ENCODE results near the gene FMNL2. TPM values are rescaled to one million over a fixed set of nuclear protein-coding genes. Genes with fewer than 3 reads are reported as not detected.

The FMNL2 gene
- total and polyA plus RNA-seq, 2 experiments from 2014 or later: 16.5 to 45.4 TPM

DNA sequence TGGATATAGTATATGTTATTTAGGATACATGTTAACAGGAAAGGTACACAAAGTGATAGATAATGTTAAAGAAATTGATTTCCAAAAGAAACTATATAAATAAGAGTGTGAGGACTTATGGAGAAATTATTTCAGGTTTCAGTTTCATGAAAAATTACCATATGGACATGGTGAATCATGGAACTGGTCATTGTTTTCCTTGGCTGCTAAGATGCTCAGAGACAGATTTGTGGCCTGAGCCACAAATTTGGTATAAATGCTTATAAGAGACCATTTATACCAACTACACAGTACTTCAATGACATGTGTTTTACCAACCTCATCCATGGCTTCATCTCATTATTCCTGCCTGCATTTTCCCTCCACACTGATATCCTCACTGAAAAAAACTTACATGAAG, 188.1 kb downstream of the FMNL2 start (continued):
- TF ChIP-seq, protein P1, sequence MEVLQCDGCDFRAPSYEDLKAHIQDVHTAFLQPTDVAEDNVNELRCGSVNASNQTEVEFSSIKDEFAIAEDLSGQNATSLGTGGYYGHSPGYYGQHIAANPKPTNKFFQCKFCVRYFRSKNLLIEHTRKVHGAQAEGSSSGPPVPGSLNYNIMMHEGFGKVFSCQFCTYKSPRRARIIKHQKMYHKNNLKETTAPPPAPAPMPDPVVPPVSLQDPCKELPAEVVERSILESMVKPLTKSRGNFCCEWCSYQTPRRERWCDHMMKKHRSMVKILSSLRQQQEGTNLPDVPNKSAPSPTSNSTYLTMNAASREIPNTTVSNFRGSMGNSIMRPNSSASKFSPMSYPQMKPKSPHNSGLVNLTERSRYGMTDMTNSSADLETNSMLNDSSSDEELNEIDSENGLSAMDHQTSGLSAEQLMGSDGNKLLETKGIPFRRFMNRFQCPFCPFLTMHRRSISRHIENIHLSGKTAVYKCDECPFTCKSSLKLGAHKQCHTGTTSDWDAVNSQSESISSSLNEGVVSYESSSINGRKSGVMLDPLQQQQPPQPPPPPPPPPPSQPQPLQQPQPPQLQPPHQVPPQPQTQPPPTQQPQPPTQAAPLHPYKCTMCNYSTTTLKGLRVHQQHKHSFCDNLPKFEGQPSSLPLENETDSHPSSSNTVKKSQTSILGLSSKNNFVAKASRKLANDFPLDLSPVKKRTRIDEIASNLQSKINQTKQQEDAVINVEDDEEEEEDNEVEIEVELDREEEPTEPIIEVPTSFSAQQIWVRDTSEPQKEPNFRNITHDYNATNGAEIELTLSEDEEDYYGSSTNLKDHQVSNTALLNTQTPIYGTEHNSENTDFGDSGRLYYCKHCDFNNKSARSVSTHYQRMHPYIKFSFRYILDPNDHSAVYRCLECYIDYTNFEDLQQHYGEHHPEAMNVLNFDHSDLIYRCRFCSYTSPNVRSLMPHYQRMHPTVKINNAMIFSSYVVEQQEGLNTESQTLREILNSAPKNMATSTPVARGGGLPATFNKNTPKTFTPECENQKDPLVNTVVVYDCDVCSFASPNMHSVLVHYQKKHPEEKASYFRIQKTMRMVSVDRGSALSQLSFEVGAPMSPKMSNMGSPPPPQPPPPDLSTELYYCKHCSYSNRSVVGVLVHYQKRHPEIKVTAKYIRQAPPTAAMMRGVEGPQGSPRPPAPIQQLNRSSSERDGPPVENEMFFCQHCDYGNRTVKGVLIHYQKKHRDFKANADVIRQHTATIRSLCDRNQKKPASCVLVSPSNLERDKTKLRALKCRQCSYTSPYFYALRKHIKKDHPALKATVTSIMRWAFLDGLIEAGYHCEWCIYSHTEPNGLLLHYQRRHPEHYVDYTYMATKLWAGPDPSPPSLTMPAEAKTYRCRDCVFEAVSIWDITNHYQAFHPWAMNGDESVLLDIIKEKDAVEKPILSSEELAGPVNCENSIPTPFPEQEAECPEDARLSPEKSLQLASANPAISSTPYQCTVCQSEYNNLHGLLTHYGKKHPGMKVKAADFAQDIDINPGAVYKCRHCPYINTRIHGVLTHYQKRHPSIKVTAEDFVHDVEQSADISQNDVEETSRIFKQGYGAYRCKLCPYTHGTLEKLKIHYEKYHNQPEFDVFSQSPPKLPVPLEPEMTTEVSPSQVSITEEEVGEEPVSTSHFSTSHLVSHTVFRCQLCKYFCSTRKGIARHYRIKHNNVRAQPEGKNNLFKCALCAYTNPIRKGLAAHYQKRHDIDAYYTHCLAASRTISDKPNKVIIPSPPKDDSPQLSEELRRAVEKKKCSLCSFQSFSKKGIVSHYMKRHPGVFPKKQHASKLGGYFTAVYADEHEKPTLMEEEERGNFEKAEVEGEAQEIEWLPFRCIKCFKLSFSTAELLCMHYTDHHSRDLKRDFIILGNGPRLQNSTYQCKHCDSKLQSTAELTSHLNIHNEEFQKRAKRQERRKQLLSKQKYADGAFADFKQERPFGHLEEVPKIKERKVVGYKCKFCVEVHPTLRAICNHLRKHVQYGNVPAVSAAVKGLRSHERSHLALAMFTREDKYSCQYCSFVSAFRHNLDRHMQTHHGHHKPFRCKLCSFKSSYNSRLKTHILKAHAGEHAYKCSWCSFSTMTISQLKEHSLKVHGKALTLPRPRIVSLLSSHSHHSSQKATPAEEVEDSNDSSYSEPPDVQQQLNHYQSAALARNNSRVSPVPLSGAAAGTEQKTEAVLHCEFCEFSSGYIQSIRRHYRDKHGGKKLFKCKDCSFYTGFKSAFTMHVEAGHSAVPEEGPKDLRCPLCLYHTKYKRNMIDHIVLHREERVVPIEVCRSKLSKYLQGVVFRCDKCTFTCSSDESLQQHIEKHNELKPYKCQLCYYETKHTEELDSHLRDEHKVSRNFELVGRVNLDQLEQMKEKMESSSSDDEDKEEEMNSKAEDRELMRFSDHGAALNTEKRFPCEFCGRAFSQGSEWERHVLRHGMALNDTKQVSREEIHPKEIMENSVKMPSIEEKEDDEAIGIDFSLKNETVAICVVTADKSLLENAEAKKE (CRISPR knock-in tag; IDR thresholded peaks at IDR 0.05): no peak
- no peak for TF ChIP-seq ZNF114 (CRISPR knock-in tag; IDR thresholded peaks at IDR 0.05)
- no peak for TF ChIP-seq POLR2AphosphoS5 (IDR thresholded peaks at IDR 0.05; ENCODE audit: low read depth)
- TF ChIP-seq JUNB (IDR thresholded peaks at IDR 0.05; ENCODE audit: unreplicated experiment): no peak
- TF ChIP-seq, protein P2, sequence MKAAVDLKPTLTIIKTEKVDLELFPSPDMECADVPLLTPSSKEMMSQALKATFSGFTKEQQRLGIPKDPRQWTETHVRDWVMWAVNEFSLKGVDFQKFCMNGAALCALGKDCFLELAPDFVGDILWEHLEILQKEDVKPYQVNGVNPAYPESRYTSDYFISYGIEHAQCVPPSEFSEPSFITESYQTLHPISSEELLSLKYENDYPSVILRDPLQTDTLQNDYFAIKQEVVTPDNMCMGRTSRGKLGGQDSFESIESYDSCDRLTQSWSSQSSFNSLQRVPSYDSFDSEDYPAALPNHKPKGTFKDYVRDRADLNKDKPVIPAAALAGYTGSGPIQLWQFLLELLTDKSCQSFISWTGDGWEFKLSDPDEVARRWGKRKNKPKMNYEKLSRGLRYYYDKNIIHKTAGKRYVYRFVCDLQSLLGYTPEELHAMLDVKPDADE (IDR thresholded peaks at IDR 0.05): no peak
- TF ChIP-seq EZH2 (IDR thresholded peaks at IDR 0.05; ENCODE audit: low read depth, unreplicated experiment): no peak
- no peak for TF ChIP-seq NANOG (IDR thresholded peaks at IDR 0.05; ENCODE audit: borderline replicate concordance)
- TF ChIP-seq EZH2phosphoT487 (IDR thresholded peaks at IDR 0.05; ENCODE audit: unreplicated experiment): no peak
- TF ChIP-seq, protein P3, sequence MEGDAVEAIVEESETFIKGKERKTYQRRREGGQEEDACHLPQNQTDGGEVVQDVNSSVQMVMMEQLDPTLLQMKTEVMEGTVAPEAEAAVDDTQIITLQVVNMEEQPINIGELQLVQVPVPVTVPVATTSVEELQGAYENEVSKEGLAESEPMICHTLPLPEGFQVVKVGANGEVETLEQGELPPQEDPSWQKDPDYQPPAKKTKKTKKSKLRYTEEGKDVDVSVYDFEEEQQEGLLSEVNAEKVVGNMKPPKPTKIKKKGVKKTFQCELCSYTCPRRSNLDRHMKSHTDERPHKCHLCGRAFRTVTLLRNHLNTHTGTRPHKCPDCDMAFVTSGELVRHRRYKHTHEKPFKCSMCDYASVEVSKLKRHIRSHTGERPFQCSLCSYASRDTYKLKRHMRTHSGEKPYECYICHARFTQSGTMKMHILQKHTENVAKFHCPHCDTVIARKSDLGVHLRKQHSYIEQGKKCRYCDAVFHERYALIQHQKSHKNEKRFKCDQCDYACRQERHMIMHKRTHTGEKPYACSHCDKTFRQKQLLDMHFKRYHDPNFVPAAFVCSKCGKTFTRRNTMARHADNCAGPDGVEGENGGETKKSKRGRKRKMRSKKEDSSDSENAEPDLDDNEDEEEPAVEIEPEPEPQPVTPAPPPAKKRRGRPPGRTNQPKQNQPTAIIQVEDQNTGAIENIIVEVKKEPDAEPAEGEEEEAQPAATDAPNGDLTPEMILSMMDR (conservative IDR thresholded peaks at IDR 0.05; ENCODE audit: low read depth in 2 of 2): no peak
